Measurements from ENCODE around the gene TEX35. TPM values are rescaled to one million over a fixed set of nuclear protein-coding genes. Genes with fewer than 3 reads are reported as not detected.

TEX35 gene
- total RNA-seq, 3 donors from 2014 or later, result not detected

GRCh38 chr1:178488393-178488792 is 24.5 kb upstream of the TEX35 start:
- no peaks in the 10 kb centered on the region for H3K9me3 Mint-ChIP-seq
- H3K4me3 Mint-ChIP-seq, result no peak overlapping the region
- no peak for DNase-seq
- peaks cover 9% of the 10 kb centered on the region for H3K27me3 Mint-ChIP-seq (ENCODE audit: low read depth)
- no peaks in the 10 kb centered on the region for H3K36me3 Mint-ChIP-seq (ENCODE audit: insufficient read depth)
- no peaks in the 10 kb centered on the region for H3K4me1 Mint-ChIP-seq (ENCODE audit: low read depth)
- peak in 1 of 2 donors; percentile 9 for ATAC-seq

DNA sequence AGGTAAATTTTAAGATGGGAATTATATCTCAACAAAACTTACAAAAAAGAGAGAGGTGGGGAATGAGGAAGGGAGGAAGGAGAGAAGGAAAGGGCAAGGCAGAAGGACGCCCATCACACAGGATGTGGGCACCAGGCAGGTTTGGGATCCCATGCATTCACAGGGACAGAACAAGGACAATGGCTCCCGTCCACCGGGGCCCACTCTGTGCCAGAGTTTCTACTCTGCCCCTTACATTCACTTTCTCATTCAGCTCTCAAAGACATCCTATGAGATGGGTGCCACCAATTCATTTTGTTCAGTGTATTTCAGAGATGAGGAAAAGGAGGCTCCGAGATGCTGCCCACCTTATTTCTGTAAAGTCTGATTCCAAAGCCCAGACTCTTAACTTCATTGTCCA is 23.5 kb upstream of the TEX35 start:
- H3K36me3 Mint-ChIP-seq (ENCODE audit: insufficient read depth), result no peaks in the 10 kb centered on the region
- peaks cover 9% of the 10 kb centered on the region for H3K27me3 Mint-ChIP-seq (ENCODE audit: low read depth)
- ATAC-seq (no peak), DNase-seq (no peak)
- H3K9me3 Mint-ChIP-seq, result no peaks in the 10 kb centered on the region
- no peak overlapping the region for H3K4me3 Mint-ChIP-seq
- H3K4me1 Mint-ChIP-seq (ENCODE audit: low read depth), result no peaks in the 10 kb centered on the region

DNA sequence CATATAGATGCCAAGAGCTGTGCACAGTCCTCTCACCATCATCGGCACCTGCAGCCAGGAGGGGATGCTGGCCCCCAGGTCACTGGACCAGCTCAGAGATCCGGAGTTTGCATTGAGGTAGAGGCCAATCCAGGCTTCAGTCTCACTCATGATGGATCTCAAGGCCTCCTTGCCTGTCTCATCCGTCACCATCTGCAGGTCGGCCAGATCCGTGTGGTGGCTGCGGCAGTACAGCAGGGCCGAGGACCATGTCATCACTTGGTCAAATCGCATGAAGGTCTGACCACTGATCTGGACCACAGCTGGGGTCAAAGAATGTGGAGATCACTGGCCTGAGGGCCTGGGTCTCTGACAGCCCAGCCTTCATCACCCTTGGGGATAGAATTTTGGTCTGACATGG is 22.8 kb upstream of the TEX35 start:
- ATAC-seq, result no peak
- no peaks in the 10 kb centered on the region for H3K9me3 Mint-ChIP-seq

DNA sequence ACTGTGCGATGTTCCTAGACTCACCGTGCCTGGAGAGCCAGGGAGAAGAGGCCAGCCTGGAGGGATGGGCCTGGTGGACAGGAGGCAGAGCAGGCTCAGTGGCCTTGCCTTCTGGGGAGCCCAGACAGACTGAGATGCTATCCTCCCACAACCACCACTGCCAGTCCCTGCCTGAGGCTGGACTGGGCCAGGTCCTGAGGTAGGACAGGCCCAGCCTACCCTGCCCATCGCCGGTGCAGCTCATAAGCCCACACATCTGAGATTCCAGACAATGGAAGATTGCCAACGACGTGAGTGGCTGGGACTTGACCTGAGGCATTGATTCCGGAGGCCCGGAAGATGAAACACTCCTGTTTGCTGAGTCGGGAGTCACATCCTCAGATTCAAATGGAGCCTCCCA is 21.9 kb upstream of the TEX35 start:
- H3K4me3 Mint-ChIP-seq, result no peak overlapping the region
- H3K27me3 Mint-ChIP-seq (ENCODE audit: low read depth), result peaks cover 9% of the 10 kb centered on the region
- no peaks in the 10 kb centered on the region for H3K9me3 Mint-ChIP-seq
- ATAC-seq (no peak), DNase-seq (no peak)
- H3K36me3 Mint-ChIP-seq (ENCODE audit: insufficient read depth), result no peaks in the 10 kb centered on the region
- no peaks in the 10 kb centered on the region for H3K4me1 Mint-ChIP-seq (ENCODE audit: low read depth)

More for the DNA sequence above, 22.8 kb upstream of the TEX35 start:
- DNase-seq, result no peak
- Mint-ChIP-seq H3K4me3 (no peak overlapping the region), H3K27me3 (ENCODE audit: low read depth) (peaks cover 9% of the 10 kb centered on the region), H3K4me1 (ENCODE audit: low read depth) (no peaks in the 10 kb centered on the region), H3K36me3 (ENCODE audit: insufficient read depth) (no peaks in the 10 kb centered on the region)

- Mint-ChIP-seq H3K4me1 (ENCODE audit: low read depth) (no peaks in the 10 kb centered on the region), H3K27me3 (ENCODE audit: low read depth) (peaks cover 9% of the 10 kb centered on the region), H3K36me3 (ENCODE audit: insufficient read depth) (no peaks in the 10 kb centered on the region), H3K9me3 (no peaks in the 10 kb centered on the region), H3K4me3 (no peak overlapping the region)
- ATAC-seq (no peak), DNase-seq (no peak)
Observed at GRCh38 chr1:178491721-178492120, 21.2 kb upstream of the TEX35 start.

DNA sequence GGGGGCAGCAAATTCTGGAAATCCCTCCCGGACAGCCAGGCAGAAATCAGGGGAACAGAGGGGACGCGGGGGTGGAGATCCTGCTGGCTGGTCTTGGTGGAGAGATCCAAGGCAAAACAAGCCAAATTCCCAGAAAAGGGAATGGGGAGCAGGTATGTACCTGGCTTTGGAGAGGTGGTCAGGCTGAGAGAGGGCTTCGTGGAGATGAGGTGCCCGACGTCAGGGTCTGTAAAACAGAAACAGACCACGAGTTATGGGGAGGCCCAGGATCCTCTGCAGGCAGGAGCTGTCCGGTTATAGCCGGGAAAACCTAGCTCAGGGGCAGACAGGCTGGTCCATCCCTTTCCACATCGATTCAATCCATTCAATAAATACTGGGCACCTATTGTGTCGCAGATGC is 20.6 kb upstream of the TEX35 start:
- no peaks in the 10 kb centered on the region for H3K36me3 Mint-ChIP-seq (ENCODE audit: insufficient read depth)
- no peaks in the 10 kb centered on the region for H3K9me3 Mint-ChIP-seq
- no peak overlapping the region for H3K4me3 Mint-ChIP-seq
- H3K27me3 Mint-ChIP-seq (ENCODE audit: low read depth), result peaks cover 9% of the 10 kb centered on the region
- no peaks in the 10 kb centered on the region for H3K4me1 Mint-ChIP-seq (ENCODE audit: low read depth)
- ATAC-seq (no peak), DNase-seq (no peak)

- peaks cover under 1% of the 10 kb centered on the region for H3K27me3 Mint-ChIP-seq (ENCODE audit: low read depth)
- no peaks in the 10 kb centered on the region for H3K9me3 Mint-ChIP-seq
- H3K4me3 Mint-ChIP-seq, result no peak overlapping the region
- ATAC-seq, result no peak
- no peaks in the 10 kb centered on the region for H3K4me1 Mint-ChIP-seq (ENCODE audit: low read depth)
- DNase-seq, result no peak
- H3K36me3 Mint-ChIP-seq (ENCODE audit: insufficient read depth), result no peaks in the 10 kb centered on the region
Observed at GRCh38 chr1:178493301-178493741, 19.6 kb upstream of the TEX35 start.

DNA sequence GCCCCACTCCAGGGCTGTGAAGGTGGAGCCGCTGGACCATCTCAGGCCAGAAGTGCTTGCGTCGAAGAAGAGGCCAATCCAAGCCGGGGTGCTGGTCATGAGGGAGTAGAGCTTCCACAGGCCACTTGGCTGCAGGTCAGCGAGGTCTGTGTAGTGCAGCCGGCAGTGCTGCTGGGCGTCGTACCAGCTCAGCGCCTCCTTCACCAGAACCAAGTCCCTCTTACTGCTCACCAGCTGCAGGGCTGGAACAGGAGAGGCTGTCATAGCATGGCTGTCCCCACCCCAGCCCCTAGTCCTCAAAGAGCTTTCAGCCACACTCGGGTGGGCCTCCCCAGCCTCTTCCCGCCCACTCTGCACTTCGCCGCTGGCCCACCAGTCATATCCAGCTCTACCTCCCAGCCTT is 18.3 kb upstream of the TEX35 start:
- ATAC-seq, result no peak
- no peak for DNase-seq
- Mint-ChIP-seq H3K36me3 (ENCODE audit: insufficient read depth) (no peaks in the 10 kb centered on the region), H3K4me3 (no peak overlapping the region), H3K4me1 (ENCODE audit: low read depth) (no peaks in the 10 kb centered on the region), H3K27me3 (ENCODE audit: low read depth) (no peaks in the 10 kb centered on the region), H3K9me3 (no peaks in the 10 kb centered on the region)

DNA sequence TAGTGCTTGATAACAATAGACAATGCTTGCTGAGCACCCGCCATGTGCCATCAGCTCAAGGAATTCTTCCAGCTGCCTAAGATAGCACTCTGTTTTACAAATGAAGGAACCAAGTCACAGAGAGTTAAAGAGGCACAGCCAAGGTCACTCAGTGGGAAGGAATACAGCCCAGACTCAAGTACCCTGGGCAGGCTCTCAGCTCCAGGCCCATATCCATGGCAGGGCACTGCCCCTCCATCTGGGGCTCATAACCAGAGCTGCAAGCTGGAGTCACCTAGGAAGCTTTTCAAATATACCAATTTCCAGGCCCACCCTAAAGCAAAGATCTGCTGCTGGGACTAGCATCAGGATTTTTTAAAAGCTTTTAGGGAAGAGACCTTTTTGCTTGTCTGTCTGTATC is 17.8 kb upstream of the TEX35 start:
- DNase-seq (no peak), ATAC-seq (no peak)
- H3K4me1 Mint-ChIP-seq (ENCODE audit: low read depth), result no peaks in the 10 kb centered on the region
- H3K27me3 Mint-ChIP-seq (ENCODE audit: low read depth), result no peaks in the 10 kb centered on the region
- no peaks in the 10 kb centered on the region for H3K9me3 Mint-ChIP-seq
- no peaks in the 10 kb centered on the region for H3K36me3 Mint-ChIP-seq (ENCODE audit: insufficient read depth)
- no peak overlapping the region for H3K4me3 Mint-ChIP-seq

DNA sequence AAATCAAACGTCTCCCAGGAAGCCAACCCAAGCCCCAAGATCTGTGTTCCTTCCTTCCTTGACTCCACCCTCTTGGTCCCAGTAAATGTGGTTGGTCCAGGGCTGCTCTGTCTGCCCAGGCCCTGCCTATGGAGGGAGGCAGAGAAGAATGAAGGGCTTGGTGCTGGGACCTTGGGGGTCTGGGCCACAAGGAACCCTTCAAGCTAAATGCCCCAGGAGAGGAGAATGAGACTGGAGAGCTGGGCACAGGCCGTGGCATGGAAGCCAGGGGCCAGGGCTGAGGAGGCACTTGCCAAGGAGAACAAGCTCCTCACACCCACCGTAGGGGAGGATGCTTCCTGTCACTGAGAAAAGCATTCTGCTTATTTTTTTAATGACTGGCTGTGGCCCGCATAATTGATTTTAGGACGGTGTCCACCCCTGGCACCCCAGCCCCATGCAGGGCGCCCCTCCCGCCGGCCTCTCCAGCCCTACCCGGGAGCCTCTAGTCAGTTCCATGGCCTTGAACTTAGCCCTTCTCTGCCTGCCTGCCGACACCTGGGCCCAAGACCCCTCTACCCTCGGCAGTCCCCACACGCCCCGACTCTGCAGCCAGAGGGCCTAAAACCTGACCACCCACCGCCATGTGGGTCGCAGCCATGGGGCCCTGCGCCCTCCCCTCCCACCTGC is 17.0 kb upstream of the TEX35 start:
- H3K9me3 Mint-ChIP-seq, result no peaks in the 10 kb centered on the region
- DNase-seq (no peak), ATAC-seq (no peak)
- no peaks in the 10 kb centered on the region for H3K4me1 Mint-ChIP-seq (ENCODE audit: low read depth)
- H3K36me3 Mint-ChIP-seq (ENCODE audit: insufficient read depth), result no peaks in the 10 kb centered on the region
- H3K4me3 Mint-ChIP-seq, result no peak overlapping the region
- H3K27me3 Mint-ChIP-seq (ENCODE audit: low read depth), result no peaks in the 10 kb centered on the region

- Mint-ChIP-seq H3K4me1 (ENCODE audit: low read depth) (no peaks in the 10 kb centered on the region), H3K9me3 (no peaks in the 10 kb centered on the region), H3K4me3 (no peak within 1 kb of the TSS), H3K27me3 (ENCODE audit: low read depth) (no peaks in the 10 kb centered on the region), H3K36me3 (ENCODE audit: insufficient read depth) (no peaks in the 10 kb centered on the region)
- DNase-seq (no peak), ATAC-seq (no peak)
Observed at GRCh38 chr1:178496410-178497135, 16.3 kb upstream of the TEX35 start, which contains the start of gene CLEC20A. Gene CLEC20A, minus strand, starts transcription at chr1:178496964. Its CDS starts 25 bp downstream, at chr1:178496939.

- H3K4me3 Mint-ChIP-seq, result no peak overlapping the region
- no peaks in the 10 kb centered on the region for H3K36me3 Mint-ChIP-seq (ENCODE audit: insufficient read depth)
- ATAC-seq, result no peak
- no peak for DNase-seq
- peaks cover 2% of the 10 kb centered on the region for H3K27me3 Mint-ChIP-seq (ENCODE audit: low read depth)
- H3K9me3 Mint-ChIP-seq, result no peaks in the 10 kb centered on the region
- no peaks in the 10 kb centered on the region for H3K4me1 Mint-ChIP-seq (ENCODE audit: low read depth)
Observed at GRCh38 chr1:178497903-178498478, 14.9 kb upstream of the TEX35 start.

GRCh38 chr1:178498896-178499675 is 13.8 kb upstream of the TEX35 start:
- no peaks in the 10 kb centered on the region for H3K4me1 Mint-ChIP-seq (ENCODE audit: low read depth)
- no peak overlapping the region for H3K4me3 Mint-ChIP-seq
- ATAC-seq, result no peak
- DNase-seq, result no peak
- no peaks in the 10 kb centered on the region for H3K36me3 Mint-ChIP-seq (ENCODE audit: insufficient read depth)
- peaks cover 10% of the 10 kb centered on the region for H3K27me3 Mint-ChIP-seq (ENCODE audit: low read depth)
- H3K9me3 Mint-ChIP-seq, result no peaks in the 10 kb centered on the region

- Mint-ChIP-seq H3K9me3 (no peaks in the 10 kb centered on the region), H3K4me1 (ENCODE audit: low read depth) (no peaks in the 10 kb centered on the region), H3K27me3 (ENCODE audit: low read depth) (peaks cover 15% of the 10 kb centered on the region), H3K4me3 (no peak overlapping the region), H3K36me3 (ENCODE audit: insufficient read depth) (no peaks in the 10 kb centered on the region)
- DNase-seq (no peak), ATAC-seq (no peak)
Observed at GRCh38 chr1:178500091-178500770, 12.7 kb upstream of the TEX35 start.

Measured in activated T-cell treated with anti-CD3 and anti-CD28 coated beads, Interleukin-2, amount 50 U/mL, for 4 hours (primary cell).